ENCODE data around the gene RRAGD.
A peak's percentile ranks its signal among the peaks of the same experiment; 100 is the strongest.

- TF ChIP-seq, protein P1, sequence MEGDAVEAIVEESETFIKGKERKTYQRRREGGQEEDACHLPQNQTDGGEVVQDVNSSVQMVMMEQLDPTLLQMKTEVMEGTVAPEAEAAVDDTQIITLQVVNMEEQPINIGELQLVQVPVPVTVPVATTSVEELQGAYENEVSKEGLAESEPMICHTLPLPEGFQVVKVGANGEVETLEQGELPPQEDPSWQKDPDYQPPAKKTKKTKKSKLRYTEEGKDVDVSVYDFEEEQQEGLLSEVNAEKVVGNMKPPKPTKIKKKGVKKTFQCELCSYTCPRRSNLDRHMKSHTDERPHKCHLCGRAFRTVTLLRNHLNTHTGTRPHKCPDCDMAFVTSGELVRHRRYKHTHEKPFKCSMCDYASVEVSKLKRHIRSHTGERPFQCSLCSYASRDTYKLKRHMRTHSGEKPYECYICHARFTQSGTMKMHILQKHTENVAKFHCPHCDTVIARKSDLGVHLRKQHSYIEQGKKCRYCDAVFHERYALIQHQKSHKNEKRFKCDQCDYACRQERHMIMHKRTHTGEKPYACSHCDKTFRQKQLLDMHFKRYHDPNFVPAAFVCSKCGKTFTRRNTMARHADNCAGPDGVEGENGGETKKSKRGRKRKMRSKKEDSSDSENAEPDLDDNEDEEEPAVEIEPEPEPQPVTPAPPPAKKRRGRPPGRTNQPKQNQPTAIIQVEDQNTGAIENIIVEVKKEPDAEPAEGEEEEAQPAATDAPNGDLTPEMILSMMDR (conservative IDR thresholded peaks at IDR 0.05; ENCODE audit: low read depth in 2 of 2): peak in 1 of 2 experiments; percentile 23; a peak in 1 of 4 replicates
- TF ChIP-seq EZH2 (IDR thresholded peaks at IDR 0.05; ENCODE audit: low read depth, unreplicated experiment): no peak
- TF ChIP-seq CREB1 (CRISPR knock-in tag; IDR thresholded peaks at IDR 0.05; ENCODE audit: low read depth): no peak
- no peak for TF ChIP-seq NANOG (IDR thresholded peaks at IDR 0.05; ENCODE audit: borderline replicate concordance)
- TF ChIP-seq POLR2AphosphoS5 (IDR thresholded peaks at IDR 0.05; ENCODE audit: low read depth): no peak
- no peak for TF ChIP-seq ZNF114 (CRISPR knock-in tag; IDR thresholded peaks at IDR 0.05)
- TF ChIP-seq, protein P2, sequence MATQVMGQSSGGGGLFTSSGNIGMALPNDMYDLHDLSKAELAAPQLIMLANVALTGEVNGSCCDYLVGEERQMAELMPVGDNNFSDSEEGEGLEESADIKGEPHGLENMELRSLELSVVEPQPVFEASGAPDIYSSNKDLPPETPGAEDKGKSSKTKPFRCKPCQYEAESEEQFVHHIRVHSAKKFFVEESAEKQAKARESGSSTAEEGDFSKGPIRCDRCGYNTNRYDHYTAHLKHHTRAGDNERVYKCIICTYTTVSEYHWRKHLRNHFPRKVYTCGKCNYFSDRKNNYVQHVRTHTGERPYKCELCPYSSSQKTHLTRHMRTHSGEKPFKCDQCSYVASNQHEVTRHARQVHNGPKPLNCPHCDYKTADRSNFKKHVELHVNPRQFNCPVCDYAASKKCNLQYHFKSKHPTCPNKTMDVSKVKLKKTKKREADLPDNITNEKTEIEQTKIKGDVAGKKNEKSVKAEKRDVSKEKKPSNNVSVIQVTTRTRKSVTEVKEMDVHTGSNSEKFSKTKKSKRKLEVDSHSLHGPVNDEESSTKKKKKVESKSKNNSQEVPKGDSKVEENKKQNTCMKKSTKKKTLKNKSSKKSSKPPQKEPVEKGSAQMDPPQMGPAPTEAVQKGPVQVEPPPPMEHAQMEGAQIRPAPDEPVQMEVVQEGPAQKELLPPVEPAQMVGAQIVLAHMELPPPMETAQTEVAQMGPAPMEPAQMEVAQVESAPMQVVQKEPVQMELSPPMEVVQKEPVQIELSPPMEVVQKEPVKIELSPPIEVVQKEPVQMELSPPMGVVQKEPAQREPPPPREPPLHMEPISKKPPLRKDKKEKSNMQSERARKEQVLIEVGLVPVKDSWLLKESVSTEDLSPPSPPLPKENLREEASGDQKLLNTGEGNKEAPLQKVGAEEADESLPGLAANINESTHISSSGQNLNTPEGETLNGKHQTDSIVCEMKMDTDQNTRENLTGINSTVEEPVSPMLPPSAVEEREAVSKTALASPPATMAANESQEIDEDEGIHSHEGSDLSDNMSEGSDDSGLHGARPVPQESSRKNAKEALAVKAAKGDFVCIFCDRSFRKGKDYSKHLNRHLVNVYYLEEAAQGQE (IDR thresholded peaks at IDR 0.05; ENCODE audit: unreplicated experiment): no peak
- TF ChIP-seq EZH2phosphoT487 (IDR thresholded peaks at IDR 0.05; ENCODE audit: unreplicated experiment): no peak
Measured at GRCh38 chr6:89433252-89434149, 21.4 kb upstream of the RRAGD start.
